A673 (cell line): ENCODE results near the gene VAMP7. TPM values are rescaled to one million over a fixed set of nuclear protein-coding genes. Genes with fewer than 3 reads are reported as not detected.

Experiments used
- BruUV-seq: library from RNA; stranded (reverse); fragments of 400-500 nt; replicated peaks from 2 replicates; lab custom pipeline; 2021; lab: Mats Ljungman, UMichigan
- CTCF ChIA-PET: fragments of 300-600 bp; sonication (Branson Sonifier 250); formaldehyde crosslinking; loops from one replicate; lab custom pipeline; 2022; ENCODE audit warnings: antibody characterized with exemption; lab: Charles Lee
- POLR2A ChIA-PET: fragments of 300-600 bp; sonication (Branson Sonifier 250); formaldehyde crosslinking; loops from one replicate; lab custom pipeline; 2022; ENCODE audit warnings: antibody characterized with exemption; ENCODE audit not compliant: low non-redundant PET; lab: Charles Lee
- DNase-seq: peaks from one replicate; pipeline ENCODE4 v3.0.0-alpha.2; 2015; ENCODE audit warnings: low spot score
- H3K27ac ChIP-seq: fragments of 200-600 bp; sonication (generic); 2 replicates; pipeline ENCODE4 v1.5.1; 2016; ENCODE audit warnings: mixed run types, low read depth, mild to moderate bottlenecking, mixed read lengths, antibody characterized with exemption, low read length; ENCODE audit not compliant: poor library complexity, severe bottlenecking
- H3K27me3 ChIP-seq: fragments of 200-600 bp; sonication (generic); replicated peaks from 2 replicates; pipeline ENCODE4 v1.6.1; 2017; ENCODE audit warnings: mixed run types, low read depth, mild to moderate bottlenecking, mixed read lengths, antibody characterized with exemption, low read length; ENCODE audit not compliant: insufficient read depth, poor library complexity
- H3K36me3 ChIP-seq: fragments of 200-600 bp; sonication (generic); 2 replicates; pipeline ENCODE4 v1.6.1; 2016; ENCODE audit warnings: mixed run types, mild to moderate bottlenecking, mixed read lengths, antibody characterized with exemption, low read length; ENCODE audit not compliant: insufficient read depth, poor library complexity, severe bottlenecking
- H3K4me1 ChIP-seq: fragments of 200-600 bp; sonication (generic); 2 replicates; pipeline ENCODE4 v1.6.1; 2017; ENCODE audit warnings: mixed run types, mild to moderate bottlenecking, mixed read lengths, antibody characterized with exemption, low read length; ENCODE audit not compliant: insufficient read depth, poor library complexity, severe bottlenecking
- H3K4me3 ChIP-seq: fragments of 200-600 bp; sonication (generic); 2 replicates; pipeline ENCODE4 v1.5.1; 2016; ENCODE audit warnings: low read depth, mixed run types, mild to moderate bottlenecking, mixed read lengths, low read length; ENCODE audit not compliant: poor library complexity, severe bottlenecking
- H3K9me3 ChIP-seq: fragments of 200-600 bp; sonication (generic); 2 replicates; pipeline ENCODE4 v1.6.1; 2016; ENCODE audit warnings: mixed run types, low read depth, mild to moderate bottlenecking, mixed read lengths, antibody characterized with exemption, low read length; ENCODE audit not compliant: poor library complexity, severe bottlenecking
- CTCF ChIP-seq: fragments of 300-800, 200-600 bp; sonication (generic); conservative IDR thresholded peaks from 2 replicates; pipeline ENCODE4 v1.5.1; 2017; ENCODE audit warnings: low read depth, mild to moderate bottlenecking, antibody characterized with exemption, low read length, moderate library complexity, mixed read lengths
- EZH2 ChIP-seq: fragments of 200-600 bp; sonication (generic); IDR thresholded peaks from 2 replicates; pipeline ENCODE4 v1.6.1; 2017; ENCODE audit warnings: borderline replicate concordance, low read depth, mild to moderate bottlenecking, mixed read lengths, antibody characterized with exemption, low read length; ENCODE audit not compliant: poor library complexity, severe bottlenecking
- intact Hi-C: fragments of 100-400 bp; cut with micrococcal nuclease; formaldehyde crosslinking; loops from one replicate; pipeline ENCODE4 v1.10.0; 2022; ENCODE audit not compliant: unreplicated experiment
- total RNA-seq: library from RNA; stranded (reverse); gene quantifications from 2 replicates; pipeline ENCODE4 v1.2.3, GENCODE V29; 2021

Gene VAMP7
- total RNA-seq, 1 experiment from 2014 or later = 25.1 TPM

GRCh38 chrX:155877288-155877687 lies 3.9 kb upstream of the VAMP7 start:
- intact Hi-C loops = no loop called here
- Histone ChIP-seq H3K36me3 (no peaks in the 10 kb centered on the region), H3K27me3 (no peaks in the 10 kb centered on the region), H3K9me3 (no peaks in the 10 kb centered on the region), H3K4me3 (no peak overlapping the region), H3K27ac (no peak overlapping the region), H3K4me1 (no peaks in the 10 kb centered on the region)
- TF ChIP-seq EZH2 (no peak), CTCF (no peak)
- ChIA-PET CTCF (no interaction called here), POLR2A (no interaction called here)
- DNase-seq = no peak
- no TSS peak for BruUV-seq

GRCh38 chrX:155880586-155881157 lies 473 bp upstream of the VAMP7 start:
- peak overlapping the region; percentile 66 for H3K4me3 ChIP-seq
- H3K9me3 ChIP-seq = no peaks in the 10 kb centered on the region
- H3K27me3 ChIP-seq = no peaks in the 10 kb centered on the region
- H3K27ac ChIP-seq = peak overlapping the region; percentile 64
- CTCF ChIA-PET = no interaction called here
- POLR2A ChIA-PET = no interaction called here
- intact Hi-C loops = no loop called here
- no peak for DNase-seq
- H3K4me1 ChIP-seq = no peaks in the 10 kb centered on the region
- BruUV-seq = no TSS peak
- TF ChIP-seq EZH2 = no peak
- no peak for TF ChIP-seq CTCF
- H3K36me3 ChIP-seq = no peaks in the 10 kb centered on the region

GRCh38 chrX:155886409-155886808 lies 5.3 kb downstream of the VAMP7 start:
- no peaks in the 10 kb centered on the region for H3K27me3 ChIP-seq
- H3K4me1 ChIP-seq = no peaks in the 10 kb centered on the region
- no peaks in the 10 kb centered on the region for H3K9me3 ChIP-seq
- H3K36me3 ChIP-seq = peaks cover 4% of the 10 kb centered on the region
- TF ChIP-seq CTCF (no peak), EZH2 (no peak)
- no peak overlapping the region for H3K27ac ChIP-seq
- no TSS peak for BruUV-seq
- intact Hi-C loops = no loop called here
- DNase-seq = no peak
- CTCF ChIA-PET = no interaction called here
- POLR2A ChIA-PET = no interaction called here
- H3K4me3 ChIP-seq = no peak overlapping the region
